Mammary epithelial cell (primary cell): ENCODE measurements around the gene PTPRG.

Experiments
- EZH2 ChIP-seq: IDR thresholded peaks from 2 replicates; pipeline ENCODE4 v1.6.1; 2012; ENCODE audit warnings: low read length, inconsistent platforms, borderline replicate concordance
- TF ChIP-seq, protein P1 (sequence below), 2 donors: IDR thresholded peaks in 1 of 2; conservative IDR thresholded peaks in 1 of 2; 2 replicates each; pipeline ENCODE4 v1.5.1; 2011 to 2012; ENCODE audit warnings: inconsistent platforms in 2 of 2, low read length in 2 of 2, mild to moderate bottlenecking in 2 of 2, control low read depth in 1 of 2, low read depth in 1 of 2; ENCODE audit not compliant: insufficient read depth in 1 of 2; ENCODE audit errors: extremely low read depth in 1 of 2

DNA sequence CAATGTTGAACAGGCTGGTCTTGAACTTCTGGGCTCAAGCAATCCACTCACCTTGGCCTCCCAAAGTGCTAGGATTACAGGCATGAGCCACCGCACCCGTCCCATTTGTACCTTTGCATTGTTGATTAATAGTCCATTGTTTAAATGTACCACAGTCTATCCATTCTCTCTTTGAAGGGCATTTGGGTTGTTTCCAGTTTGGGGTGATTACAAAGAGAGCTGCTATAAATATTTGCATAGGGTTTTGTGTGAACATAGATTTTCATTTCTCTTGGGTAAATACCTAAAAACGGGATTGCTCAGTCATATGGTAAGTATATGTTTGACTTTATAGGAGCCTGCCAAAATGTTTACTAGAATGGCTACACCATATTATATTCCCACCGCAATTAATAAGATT lies 13.7 kb upstream of the PTPRG start:
- TF ChIP-seq, protein P1, sequence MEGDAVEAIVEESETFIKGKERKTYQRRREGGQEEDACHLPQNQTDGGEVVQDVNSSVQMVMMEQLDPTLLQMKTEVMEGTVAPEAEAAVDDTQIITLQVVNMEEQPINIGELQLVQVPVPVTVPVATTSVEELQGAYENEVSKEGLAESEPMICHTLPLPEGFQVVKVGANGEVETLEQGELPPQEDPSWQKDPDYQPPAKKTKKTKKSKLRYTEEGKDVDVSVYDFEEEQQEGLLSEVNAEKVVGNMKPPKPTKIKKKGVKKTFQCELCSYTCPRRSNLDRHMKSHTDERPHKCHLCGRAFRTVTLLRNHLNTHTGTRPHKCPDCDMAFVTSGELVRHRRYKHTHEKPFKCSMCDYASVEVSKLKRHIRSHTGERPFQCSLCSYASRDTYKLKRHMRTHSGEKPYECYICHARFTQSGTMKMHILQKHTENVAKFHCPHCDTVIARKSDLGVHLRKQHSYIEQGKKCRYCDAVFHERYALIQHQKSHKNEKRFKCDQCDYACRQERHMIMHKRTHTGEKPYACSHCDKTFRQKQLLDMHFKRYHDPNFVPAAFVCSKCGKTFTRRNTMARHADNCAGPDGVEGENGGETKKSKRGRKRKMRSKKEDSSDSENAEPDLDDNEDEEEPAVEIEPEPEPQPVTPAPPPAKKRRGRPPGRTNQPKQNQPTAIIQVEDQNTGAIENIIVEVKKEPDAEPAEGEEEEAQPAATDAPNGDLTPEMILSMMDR (conservative IDR thresholded peaks at IDR 0.05 in 1 of 2, IDR thresholded peaks at IDR 0.05 in 1 of 2; ENCODE audit: extremely low read depth in 1 of 2, insufficient read depth in 1 of 2, low read depth in 1 of 2, low read length in 2 of 2): no peak
- no peak for TF ChIP-seq EZH2
